Osteocyte (in vitro differentiated cells): ENCODE data around the gene LRFN2. TPM values are rescaled to one million over a fixed set of nuclear protein-coding genes. Genes with fewer than 3 reads are reported as not detected.

Source experiments
- DNase-seq: peaks from one replicate; pipeline ENCODE4 v3.0.0; 2021; ENCODE audit warnings: mixed read lengths; ENCODE audit not compliant: unreplicated experiment; ENCODE audit errors: extremely low spot score
- H3K27ac Mint-ChIP-seq: one replicate; pipeline ENCODE4 v1.8.0; 2021; ENCODE audit warnings: mild to moderate bottlenecking, mixed read lengths; ENCODE audit not compliant: unreplicated experiment
- H3K27me3 Mint-ChIP-seq: one replicate; pipeline ENCODE4 v1.8.0; 2021; ENCODE audit warnings: mixed read lengths; ENCODE audit not compliant: unreplicated experiment
- H3K36me3 Mint-ChIP-seq: one replicate; pipeline ENCODE4 v1.8.0; 2021; ENCODE audit warnings: mixed read lengths; ENCODE audit not compliant: unreplicated experiment
- H3K4me1 Mint-ChIP-seq: one replicate; pipeline ENCODE4 v1.8.0; 2021; ENCODE audit warnings: mixed read lengths; ENCODE audit not compliant: unreplicated experiment
- H3K4me3 Mint-ChIP-seq: one replicate; pipeline ENCODE4 v1.8.0; 2021; ENCODE audit warnings: mild to moderate bottlenecking, moderate library complexity, mixed read lengths; ENCODE audit not compliant: unreplicated experiment
- H3K9me3 Mint-ChIP-seq: one replicate; pipeline ENCODE4 v1.8.0; 2021; ENCODE audit warnings: mixed read lengths; ENCODE audit not compliant: unreplicated experiment
- CTCF ChIP-seq: fragments of 200-600 bp; sonication (generic); IDR thresholded peaks from 2 replicates; pipeline ENCODE4 v1.5.0; 2021; ENCODE audit warnings: antibody characterized with exemption, mild to moderate bottlenecking, moderate library complexity
- total RNA-seq: library from RNA; stranded (reverse); gene quantifications from 2 replicates; pipeline ENCODE4 v1.2.1, GENCODE V29; 2021

The LRFN2 gene
- total RNA-seq, 1 donor from 2014 or later: not detected

GRCh38 chr6:40399888-40400457 lies 187.2 kb downstream of the LRFN2 start:
- H3K27me3 Mint-ChIP-seq: no peaks in the 10 kb centered on the region
- DNase-seq: no peak
- H3K36me3 Mint-ChIP-seq: no peaks in the 10 kb centered on the region
- H3K4me3 Mint-ChIP-seq: no peak overlapping the region
- no peak overlapping the region for H3K27ac Mint-ChIP-seq
- no peak for TF ChIP-seq CTCF
- H3K9me3 Mint-ChIP-seq: no peaks in the 10 kb centered on the region
- H3K4me1 Mint-ChIP-seq: peaks cover 2% of the 10 kb centered on the region

GRCh38 chr6:40398810-40399477 lies 188.2 kb downstream of the LRFN2 start:
- TF ChIP-seq CTCF: no peak
- H3K27ac Mint-ChIP-seq: no peak overlapping the region
- H3K9me3 Mint-ChIP-seq: no peaks in the 10 kb centered on the region
- H3K27me3 Mint-ChIP-seq: no peaks in the 10 kb centered on the region
- no peak for DNase-seq
- H3K4me3 Mint-ChIP-seq: no peak overlapping the region
- no peaks in the 10 kb centered on the region for H3K36me3 Mint-ChIP-seq
- H3K4me1 Mint-ChIP-seq: peaks cover 2% of the 10 kb centered on the region

GRCh38 chr6:40398034-40398691 lies 189.0 kb downstream of the LRFN2 start:
- no peak for TF ChIP-seq CTCF

GRCh38 chr6:40397287-40398033 lies 189.7 kb downstream of the LRFN2 start:
- DNase-seq: no peak
- H3K27me3 Mint-ChIP-seq: peaks cover 6% of the 10 kb centered on the region
- H3K27ac Mint-ChIP-seq: no peak overlapping the region
- no peak overlapping the region for H3K4me3 Mint-ChIP-seq
- no peaks in the 10 kb centered on the region for H3K36me3 Mint-ChIP-seq
- no peaks in the 10 kb centered on the region for H3K9me3 Mint-ChIP-seq
- peaks cover 2% of the 10 kb centered on the region for H3K4me1 Mint-ChIP-seq
- TF ChIP-seq CTCF: no peak

More at GRCh38 chr6:40398034-40398691, 189.0 kb downstream of the LRFN2 start:
- Mint-ChIP-seq H3K27me3 (peaks cover 2% of the 10 kb centered on the region), H3K27ac (no peak overlapping the region), H3K4me3 (no peak overlapping the region), H3K4me1 (peaks cover 2% of the 10 kb centered on the region), H3K9me3 (no peaks in the 10 kb centered on the region), H3K36me3 (no peaks in the 10 kb centered on the region)
- DNase-seq: no peak
